ENCODE measurements around the gene ZBTB22. TPM values are rescaled to one million over a fixed set of nuclear protein-coding genes. Genes with fewer than 3 reads are reported as not detected.
A peak's percentile ranks its signal among the peaks of the same experiment; 100 is the strongest.

ZBTB22 gene
- total RNA-seq, 1 experiment from 2014 or later: 16.6 TPM

- in situ Hi-C loops (cut with HindIII; ENCODE audit: low pct_unique_long_range_greater_than_20kb, low sequenced_read_pairs): no loop called here
- no peak for DNase-seq (ENCODE audit: low read depth)
These were observed 18.4 kb upstream of the ZBTB22 start for GRCh38 chr6:33335916-33336315.

GRCh38 chr6:33333666-33334065 lies 16.1 kb upstream of the ZBTB22 start:
- in situ Hi-C loops (cut with HindIII; ENCODE audit: low pct_unique_long_range_greater_than_20kb, low sequenced_read_pairs): no loop called here
- DNase-seq (ENCODE audit: low read depth): no peak

GRCh38 chr6:33330736-33331135 lies 13.2 kb upstream of the ZBTB22 start:
- no peak for DNase-seq (ENCODE audit: low read depth)

GRCh38 chr6:33329058-33329457 lies 11.5 kb upstream of the ZBTB22 start:
- DNase-seq (ENCODE audit: low read depth): no peak
- in situ Hi-C loops (cut with HindIII; ENCODE audit: low pct_unique_long_range_greater_than_20kb, low sequenced_read_pairs): no loop called here

More at GRCh38 chr6:33330736-33331135, 13.2 kb upstream of the ZBTB22 start:
- in situ Hi-C loops (cut with HindIII; ENCODE audit: low pct_unique_long_range_greater_than_20kb, low sequenced_read_pairs): no loop called here

- in situ Hi-C loops (cut with HindIII; ENCODE audit: low pct_unique_long_range_greater_than_20kb, low sequenced_read_pairs): no loop called here
- no peak for DNase-seq (ENCODE audit: low read depth)
These were observed 6.6 kb upstream of the ZBTB22 start for GRCh38 chr6:33324125-33324524.

GRCh38 chr6:33323623-33323948 lies 6.0 kb upstream of the ZBTB22 start:
- in situ Hi-C loops (cut with HindIII; ENCODE audit: low pct_unique_long_range_greater_than_20kb, low sequenced_read_pairs): no loop called here
- no peak for DNase-seq (ENCODE audit: low read depth)

- DNase-seq (ENCODE audit: low read depth): no peak
- in situ Hi-C loops (cut with HindIII; ENCODE audit: low pct_unique_long_range_greater_than_20kb, low sequenced_read_pairs): no loop called here
These were observed 3.7 kb upstream of the ZBTB22 start for GRCh38 chr6:33321227-33321626.

GRCh38 chr6:33320315-33321181 lies 3.0 kb upstream of the ZBTB22 start:
- in situ Hi-C loops (cut with HindIII; ENCODE audit: low pct_unique_long_range_greater_than_20kb, low sequenced_read_pairs): no loop called here

GRCh38 chr6:33319939-33320314 lies 2.4 kb upstream of the ZBTB22 start:
- DNase-seq (ENCODE audit: low read depth): no peak
- in situ Hi-C loops (cut with HindIII; ENCODE audit: low pct_unique_long_range_greater_than_20kb, low sequenced_read_pairs): no loop called here

More at GRCh38 chr6:33320315-33321181, 3.0 kb upstream of the ZBTB22 start:
- DNase-seq (ENCODE audit: low read depth): peak; percentile 45

- in situ Hi-C loops (cut with HindIII; ENCODE audit: low pct_unique_long_range_greater_than_20kb, low sequenced_read_pairs): no loop called here
- DNase-seq (ENCODE audit: low read depth): no peak
These were observed 1.0 kb upstream of the ZBTB22 start for GRCh38 chr6:33318426-33319073.

GRCh38 chr6:33317419-33317668 lies 200 bp downstream of the ZBTB22 start:
- no peak for DNase-seq (ENCODE audit: low read depth)
- in situ Hi-C loops (cut with HindIII; ENCODE audit: low pct_unique_long_range_greater_than_20kb, low sequenced_read_pairs): no loop called here

GRCh38 chr6:33316603-33317418 lies 733 bp downstream of the ZBTB22 start:
- in situ Hi-C loops (cut with HindIII; ENCODE audit: low pct_unique_long_range_greater_than_20kb, low sequenced_read_pairs): no loop called here

GRCh38 chr6:33315793-33316602 lies 1.5 kb downstream of the ZBTB22 start:
- no peak for DNase-seq (ENCODE audit: low read depth)
- in situ Hi-C loops (cut with HindIII; ENCODE audit: low pct_unique_long_range_greater_than_20kb, low sequenced_read_pairs): no loop called here

More at GRCh38 chr6:33316603-33317418, 733 bp downstream of the ZBTB22 start:
- no peak for DNase-seq (ENCODE audit: low read depth)

- peak; percentile 79 for DNase-seq (ENCODE audit: low read depth)
- in situ Hi-C loops (cut with HindIII; ENCODE audit: low pct_unique_long_range_greater_than_20kb, low sequenced_read_pairs): no loop called here
These were observed 2.4 kb downstream of the ZBTB22 start for GRCh38 chr6:33314943-33315792.

GRCh38 chr6:33314515-33314942 lies 3.0 kb downstream of the ZBTB22 start:
- in situ Hi-C loops (cut with HindIII; ENCODE audit: low pct_unique_long_range_greater_than_20kb, low sequenced_read_pairs): no loop called here
- DNase-seq (ENCODE audit: low read depth): peak; percentile 96

GRCh38 chr6:33313709-33314514 lies 3.6 kb downstream of the ZBTB22 start, which contains the start of gene TAPBP:
Gene TAPBP (minus strand): TSS chr6:33314078. CDS start chr6:33314041, 37 bp downstream.
- in situ Hi-C loops (cut with HindIII; ENCODE audit: low pct_unique_long_range_greater_than_20kb, low sequenced_read_pairs): no loop called here
- DNase-seq (ENCODE audit: low read depth): peak; percentile 81
